H4 (cell line): ENCODE results near the gene NME9. TPM values are rescaled to one million over a fixed set of nuclear protein-coding genes. Genes with fewer than 3 reads are reported as not detected.
A peak's percentile ranks its signal among the peaks of the same experiment; 100 is the strongest.
"Not testable (repeated sequence)": the region's sequence is repeated elsewhere in the genome, so short reads cannot be mapped to it uniquely, and the experiment has no call there.

Source experiments
- DNase-seq: peaks from one replicate; pipeline ENCODE4 v3.0.0-alpha.2; 2015; ENCODE audit warnings: low spot score
- total RNA-seq: library from RNA; depleted of rRNA; stranded (reverse); fragments of >200 nt; shearing (Covaris generic); gene quantifications from 2 replicates; pipeline ENCODE4 v1.2.3, GENCODE V29; 2014; rRNA removed

Gene NME9, protein sequence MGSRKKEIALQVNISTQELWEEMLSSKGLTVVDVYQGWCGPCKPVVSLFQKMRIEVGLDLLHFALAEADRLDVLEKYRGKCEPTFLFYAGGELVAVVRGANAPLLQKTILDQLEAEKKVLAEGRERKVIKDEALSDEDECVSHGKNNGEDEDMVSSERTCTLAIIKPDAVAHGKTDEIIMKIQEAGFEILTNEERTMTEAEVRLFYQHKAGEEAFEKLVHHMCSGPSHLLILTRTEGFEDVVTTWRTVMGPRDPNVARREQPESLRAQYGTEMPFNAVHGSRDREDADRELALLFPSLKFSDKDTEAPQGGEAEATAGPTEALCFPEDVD
- not detected in 2 replicates for total RNA-seq

DNA sequence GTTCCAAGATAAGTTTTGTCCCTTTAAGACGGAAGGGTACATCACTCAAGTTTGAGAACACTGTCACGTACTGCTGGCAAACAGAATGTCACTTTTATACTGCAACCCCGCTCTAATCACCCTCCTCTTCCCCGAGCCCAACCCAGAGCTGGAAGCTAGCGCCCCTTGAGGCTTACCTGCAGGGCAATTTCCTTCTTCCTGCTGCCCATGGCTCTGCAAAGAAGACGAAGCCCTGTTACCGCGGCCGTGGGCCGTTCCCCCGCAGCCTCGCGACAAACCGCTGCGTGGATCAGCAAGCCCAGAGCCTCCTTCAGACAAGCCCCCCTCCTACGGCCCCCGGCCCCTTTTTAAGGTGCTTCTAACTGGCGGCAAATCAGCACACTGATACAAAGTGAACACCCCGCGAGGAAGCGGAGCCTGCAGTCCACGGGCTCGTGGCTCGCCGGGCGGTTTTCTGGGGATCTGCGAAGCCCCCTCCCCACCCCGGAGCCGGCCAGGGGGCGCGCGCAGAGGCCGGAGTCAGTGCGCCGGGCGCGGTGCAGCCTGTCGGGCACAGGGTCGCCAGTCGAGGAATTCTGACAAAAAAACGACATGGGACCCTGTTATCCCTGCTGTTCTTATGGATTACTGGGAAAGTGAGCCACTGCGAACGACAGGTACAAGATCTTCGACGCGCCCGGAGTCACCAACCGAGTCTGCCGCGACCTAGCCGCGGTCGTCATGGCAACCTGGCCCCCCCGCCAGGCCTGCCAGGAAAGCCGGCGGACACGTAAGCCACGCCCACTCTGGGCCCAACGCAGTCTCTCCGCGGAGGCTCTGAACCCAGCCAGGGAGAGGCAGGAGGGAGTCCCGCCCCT, at the start of gene NME9:
Gene NME9 (minus strand): TSS at position 725 of the 857 bp plus-strand sequence. CDS start 516 bp downstream, at position 209.
- peak; percentile 91 for DNase-seq

DNA sequence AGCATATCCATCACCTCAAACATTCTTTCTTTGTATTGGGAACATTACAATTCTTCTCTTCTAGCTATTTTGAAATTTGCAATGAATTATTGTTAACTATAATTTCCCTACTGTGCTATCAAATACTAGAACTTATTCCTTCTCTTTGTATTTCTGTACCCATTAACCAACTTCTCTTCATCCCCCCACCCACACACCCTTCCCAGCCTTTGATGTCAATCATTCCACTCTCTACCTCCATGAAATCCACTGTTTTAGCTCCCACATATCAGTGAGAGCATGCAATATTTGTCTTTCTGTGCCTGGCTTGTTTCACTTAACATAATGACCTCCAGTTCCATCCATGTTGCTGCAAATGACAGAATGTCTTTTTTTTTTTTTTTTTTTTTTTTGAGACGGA, 49.3 kb upstream of the NME9 start:
- DNase-seq: no peak

DNA sequence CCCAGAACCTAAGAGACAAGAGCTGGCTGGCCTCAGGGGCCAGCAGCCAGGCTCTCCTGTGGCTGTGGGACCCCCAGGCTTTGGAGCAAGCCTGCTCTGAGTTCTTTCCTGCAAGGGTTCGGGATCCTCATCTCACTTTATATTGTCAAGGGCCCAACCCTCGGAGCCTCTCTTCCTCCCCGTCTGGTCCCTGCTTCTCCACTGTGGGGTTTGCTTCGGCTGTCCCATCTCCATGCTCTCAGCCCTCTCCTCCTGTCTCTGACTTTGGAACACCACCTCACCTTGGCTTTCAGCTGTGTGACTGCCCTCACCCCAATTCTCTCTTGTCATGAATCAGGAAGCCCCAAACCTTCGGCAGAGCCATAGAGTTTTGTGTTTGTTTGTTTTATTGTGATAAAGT, 48.7 kb upstream of the NME9 start:
- no peak for DNase-seq

DNA sequence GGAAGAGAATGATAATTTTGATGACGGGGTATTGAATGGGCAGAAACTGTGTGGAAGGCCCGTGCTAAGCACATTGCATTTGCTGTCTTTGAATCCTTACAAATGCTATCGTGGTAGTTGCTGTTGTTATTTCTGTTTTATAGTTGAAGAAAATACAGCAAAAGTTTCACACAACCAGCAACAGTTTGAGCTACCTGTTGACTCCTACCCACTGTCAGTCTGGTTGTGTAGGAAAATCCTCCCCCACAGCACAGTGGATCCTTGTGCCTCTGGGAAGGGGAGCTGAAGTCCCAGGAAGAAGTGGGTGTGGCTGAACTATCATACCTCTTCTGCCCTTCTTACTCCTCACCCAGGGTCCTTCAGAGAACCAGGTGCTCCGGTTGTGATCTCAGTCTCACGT, 48.2 kb upstream of the NME9 start:
- no peak for DNase-seq

DNA sequence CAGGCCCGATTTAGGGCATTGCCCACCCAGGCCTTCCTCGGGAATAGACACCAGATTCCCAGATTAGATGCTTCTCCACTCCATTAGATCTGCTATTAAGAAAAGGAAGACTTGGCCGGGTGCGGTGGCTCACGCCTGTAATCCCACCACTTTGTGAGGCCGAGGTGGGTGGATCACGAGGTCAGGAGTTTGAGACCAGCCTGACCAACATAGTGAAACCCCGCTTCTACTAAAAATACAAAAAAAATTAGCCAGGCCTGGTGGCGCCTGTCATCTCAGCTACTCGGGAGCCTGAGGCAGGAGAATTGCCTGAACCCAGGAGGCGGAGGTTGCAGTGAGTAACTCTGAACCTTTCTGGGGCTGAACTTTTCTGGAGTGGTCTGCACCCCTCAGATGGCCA, 47.6 kb upstream of the NME9 start:
- not testable (repeated sequence) for DNase-seq

DNA sequence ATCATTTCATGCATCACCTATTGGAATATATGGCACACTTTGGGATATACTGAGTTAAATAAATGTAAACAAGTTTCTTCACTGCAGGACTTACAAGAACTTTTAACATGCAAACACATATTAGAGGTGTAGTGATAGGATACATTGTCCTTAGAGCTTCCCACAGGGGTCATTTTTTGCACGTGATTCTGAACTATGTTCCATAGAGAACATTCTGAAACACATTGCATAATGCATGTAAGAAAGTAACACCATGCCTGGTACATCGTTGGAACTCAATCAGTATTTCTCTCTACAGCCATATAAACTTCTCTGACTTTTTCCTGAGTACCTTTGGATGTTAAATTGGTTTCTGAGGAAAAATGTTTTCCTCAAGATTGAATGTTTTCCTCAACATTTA, 47.0 kb upstream of the NME9 start:
- DNase-seq: no peak

DNA sequence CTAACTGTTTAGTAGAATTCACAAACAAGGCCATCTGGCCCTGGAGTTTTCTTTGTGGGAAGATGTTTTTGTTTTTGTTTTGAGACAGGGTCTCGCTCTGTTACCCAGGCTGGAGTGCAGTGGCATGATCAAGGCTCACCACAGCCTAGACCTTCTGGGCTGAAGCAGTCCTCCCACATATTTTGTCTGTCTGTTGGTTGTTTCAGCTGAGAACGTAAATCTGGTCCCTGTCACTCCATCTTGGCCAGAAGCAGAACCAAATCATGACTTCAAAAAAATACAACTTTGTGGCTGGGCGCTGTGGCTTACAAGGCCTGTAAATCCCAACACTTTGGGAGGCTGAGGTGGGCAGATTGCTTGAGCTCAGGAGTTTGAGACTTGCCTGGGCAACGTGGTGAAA, 45.8 kb upstream of the NME9 start:
- no peak for DNase-seq

DNA sequence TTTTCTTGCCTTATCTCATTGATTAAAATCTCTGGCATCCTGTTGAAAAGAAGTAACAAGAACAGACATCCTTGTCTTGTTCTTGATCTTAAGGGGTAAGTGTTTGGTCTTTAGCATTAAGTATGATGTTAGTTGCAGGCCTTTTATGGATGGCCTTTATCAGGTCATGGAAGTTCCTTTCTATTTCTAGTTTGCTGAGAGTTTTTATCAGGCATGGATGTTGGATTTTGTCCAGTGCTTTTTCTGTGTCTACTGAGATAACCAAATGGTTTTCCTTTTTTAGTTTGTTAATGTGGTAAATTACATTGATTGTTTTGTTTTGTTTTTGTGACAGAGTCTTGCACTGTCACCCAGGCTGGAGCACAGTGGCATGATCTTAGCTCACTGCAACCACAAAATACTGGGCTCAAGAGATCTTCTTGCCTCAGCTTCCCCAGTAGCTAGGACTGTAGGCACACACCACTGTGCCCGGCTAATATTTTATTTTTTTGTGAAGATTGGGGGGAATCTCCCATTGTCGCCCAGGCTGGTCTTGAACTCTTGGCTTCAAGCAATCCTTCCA, 45.0 kb upstream of the NME9 start:
- no peak for DNase-seq

DNA sequence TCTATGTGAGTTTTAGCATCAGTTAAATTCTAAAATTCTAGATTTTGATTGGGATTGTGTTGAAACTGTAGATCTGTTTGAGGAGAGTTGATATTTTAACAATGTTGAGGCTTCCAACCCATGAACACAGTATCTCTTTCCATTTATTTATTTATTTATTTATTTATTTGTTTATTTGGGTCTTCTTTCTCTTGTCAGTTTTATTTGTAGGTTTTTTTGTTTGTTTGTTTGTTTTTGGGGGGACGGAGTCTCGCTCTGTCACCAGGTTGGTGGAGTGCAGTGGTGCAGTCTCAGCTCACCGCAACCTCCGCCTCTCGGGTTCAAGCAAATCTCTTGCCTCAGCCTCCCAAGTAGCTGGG, 44.1 kb upstream of the NME9 start:
- DNase-seq: no peak

DNA sequence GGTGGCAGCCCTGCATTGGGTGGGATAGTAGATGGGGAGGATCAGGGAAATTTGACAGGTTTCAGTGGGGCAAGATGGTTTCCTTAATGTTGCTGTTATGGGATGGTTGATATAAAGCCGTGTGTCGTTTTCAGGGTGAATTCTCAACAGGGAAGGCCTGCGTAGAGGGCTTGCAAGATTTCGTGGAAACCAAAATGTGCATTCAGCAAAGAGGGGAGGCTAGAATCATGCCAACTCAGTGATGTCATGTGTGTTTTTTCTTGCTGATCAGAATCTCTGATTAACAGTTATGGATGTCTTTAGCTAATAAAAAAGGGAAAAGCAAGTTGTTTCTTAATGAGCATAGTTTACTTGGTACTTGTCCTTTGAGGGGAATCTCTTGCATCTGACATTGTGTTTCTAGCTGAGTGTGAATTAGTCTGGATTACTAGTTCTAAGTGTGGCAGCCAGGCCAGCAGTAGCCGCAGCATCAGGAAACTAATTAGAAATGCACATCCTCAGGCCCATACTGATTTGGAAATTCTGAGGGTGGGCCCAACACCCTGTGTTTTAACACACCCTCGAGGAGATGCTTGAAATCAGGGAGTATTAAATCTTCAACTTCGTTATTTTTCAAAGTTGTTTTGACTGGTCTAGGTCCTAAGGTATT, 43.6 kb upstream of the NME9 start:
- no peak for DNase-seq

DNA sequence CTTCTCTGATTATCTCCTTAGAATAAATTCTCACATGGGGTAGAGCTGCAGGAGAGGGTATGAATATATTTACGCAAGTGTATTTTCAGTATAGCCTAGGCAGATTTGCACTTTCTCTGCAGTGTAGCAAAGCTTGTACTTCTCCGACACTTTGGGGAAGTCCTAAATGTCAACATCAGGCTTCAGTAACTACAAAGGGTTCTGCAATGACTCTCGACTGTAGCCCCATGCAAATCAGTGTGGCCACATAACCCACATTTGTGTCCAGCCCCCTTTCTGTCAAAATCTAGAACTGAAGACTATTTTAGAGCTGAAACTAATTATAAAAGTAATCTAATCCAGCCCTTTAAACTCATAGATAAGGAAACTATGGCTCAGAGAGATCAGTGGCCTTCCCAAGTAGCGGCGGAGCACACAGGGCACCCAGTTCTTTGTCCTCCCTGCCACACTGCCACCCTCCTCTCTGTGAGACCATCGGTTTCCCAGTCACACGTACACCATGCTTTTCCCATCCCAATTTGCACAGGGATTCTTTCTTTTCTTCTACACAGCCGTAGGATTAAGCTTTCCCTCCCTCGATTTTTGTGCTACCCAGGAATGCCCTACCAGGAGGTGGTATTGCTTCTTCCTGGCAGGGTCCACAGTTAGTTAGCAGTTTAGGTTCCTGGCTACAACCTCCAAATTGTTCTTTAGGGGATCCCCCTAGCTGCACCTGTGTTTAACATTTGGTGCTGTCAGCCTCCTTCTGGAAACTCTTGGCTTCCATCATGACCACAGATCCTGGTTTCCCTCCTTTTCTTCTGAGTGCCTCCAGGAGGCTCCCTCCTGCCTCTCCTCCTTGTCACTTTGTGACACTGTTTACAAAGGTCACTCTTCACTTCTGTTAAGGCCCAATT, 41.7 kb upstream of the NME9 start:
- no peak for DNase-seq

DNA sequence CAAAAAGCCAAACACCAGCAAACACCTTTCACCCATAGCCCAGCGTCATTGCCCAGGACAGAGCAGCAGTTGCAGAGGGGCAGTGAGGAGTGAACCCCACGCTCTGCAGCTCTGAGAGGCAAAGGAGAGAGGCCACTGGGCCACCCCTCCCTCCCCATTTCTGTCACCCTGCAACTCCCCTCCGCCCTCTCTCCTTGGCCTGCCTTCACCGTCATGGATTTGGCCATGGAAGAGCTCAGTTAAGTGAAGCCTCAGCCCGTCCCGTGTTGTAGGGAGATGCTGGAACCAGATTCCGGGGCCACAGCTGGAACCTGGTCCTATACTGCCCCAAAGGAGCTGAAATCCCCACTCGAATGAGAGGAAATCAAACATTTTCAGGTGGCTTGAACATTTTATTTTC, 40.7 kb upstream of the NME9 start:
- DNase-seq: no peak

DNA sequence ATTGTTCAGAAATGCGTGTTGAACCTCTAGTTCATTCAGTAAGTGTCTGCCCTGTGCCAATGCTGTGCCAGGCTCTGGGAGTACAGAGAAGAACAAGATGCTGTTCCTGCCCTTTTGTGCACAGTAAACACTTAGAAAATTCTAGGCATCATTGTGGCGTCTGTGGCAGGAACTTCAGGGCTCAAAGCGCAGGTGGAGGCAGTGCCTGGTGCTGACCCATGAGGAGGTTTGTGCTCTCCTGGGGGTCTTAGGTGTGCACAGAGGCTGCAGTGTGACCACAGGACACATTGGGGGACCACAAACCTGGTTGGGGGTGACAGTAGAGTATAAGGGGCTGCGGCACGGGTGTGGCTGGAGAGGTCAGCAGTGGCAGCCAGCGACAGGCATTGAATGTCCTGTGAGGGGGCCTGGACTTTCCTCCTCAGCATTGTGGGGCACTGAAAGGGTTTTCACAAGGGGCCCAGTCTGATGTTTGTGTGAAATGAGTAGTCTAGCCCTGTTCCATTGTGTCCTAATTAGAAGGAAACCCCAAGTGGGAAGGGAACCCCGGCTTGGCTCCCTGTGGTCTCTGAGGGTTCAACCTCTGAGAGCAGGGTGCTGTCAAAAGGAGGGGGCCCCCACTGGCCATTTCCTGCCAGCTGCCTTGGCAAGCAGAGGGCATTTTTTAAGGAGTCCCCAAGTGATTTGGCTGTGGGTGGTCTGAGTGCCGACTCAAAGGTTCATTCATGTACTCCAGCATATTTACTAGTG, 39.7 kb upstream of the NME9 start:
- DNase-seq: no peak

DNA sequence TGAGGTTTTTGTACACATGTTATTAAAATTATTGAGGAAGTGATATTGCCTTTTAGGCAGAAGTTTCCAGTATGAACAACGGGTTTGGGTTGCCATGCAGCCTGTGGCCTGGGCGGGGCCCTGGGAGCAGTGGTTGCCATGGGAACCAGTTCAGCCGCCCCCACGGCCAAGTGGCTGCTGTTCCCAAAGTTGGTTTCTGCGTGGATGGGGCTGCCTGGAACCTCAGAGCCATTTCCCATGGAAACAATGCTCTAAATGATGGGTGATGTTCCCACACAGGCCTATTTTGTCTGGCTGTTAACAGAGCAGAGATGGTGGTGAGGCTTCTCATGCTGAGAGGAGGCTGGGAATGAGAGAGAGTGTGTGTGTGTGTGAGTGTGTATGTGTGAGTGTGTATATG, 38.3 kb upstream of the NME9 start:
- DNase-seq: no peak

DNA sequence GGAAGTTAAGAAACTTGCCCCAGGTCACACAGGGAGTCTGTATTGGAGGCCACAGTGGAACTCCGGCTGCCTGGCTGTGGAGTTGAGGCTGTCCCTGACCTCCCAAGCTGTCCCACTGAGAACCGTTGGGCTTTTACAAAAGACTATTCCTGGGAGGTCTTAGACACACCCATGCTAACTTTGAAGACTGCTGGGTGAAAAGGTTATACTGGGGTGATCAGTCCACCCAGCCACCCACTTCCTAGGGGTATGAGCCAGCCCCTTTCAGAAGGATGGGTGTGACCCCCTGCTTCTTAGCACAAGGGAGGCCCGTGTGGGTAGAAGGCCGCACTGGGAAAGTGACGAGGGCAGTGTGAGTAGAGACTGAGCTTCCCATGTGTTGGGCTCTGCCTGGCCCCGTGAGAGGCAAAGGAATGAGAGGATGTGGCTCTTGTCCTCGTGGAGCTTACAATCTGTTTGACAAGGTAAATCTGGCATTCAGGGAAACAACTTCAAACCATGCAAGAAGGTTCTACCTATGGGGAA, 37.7 kb upstream of the NME9 start:
- DNase-seq: no peak

DNA sequence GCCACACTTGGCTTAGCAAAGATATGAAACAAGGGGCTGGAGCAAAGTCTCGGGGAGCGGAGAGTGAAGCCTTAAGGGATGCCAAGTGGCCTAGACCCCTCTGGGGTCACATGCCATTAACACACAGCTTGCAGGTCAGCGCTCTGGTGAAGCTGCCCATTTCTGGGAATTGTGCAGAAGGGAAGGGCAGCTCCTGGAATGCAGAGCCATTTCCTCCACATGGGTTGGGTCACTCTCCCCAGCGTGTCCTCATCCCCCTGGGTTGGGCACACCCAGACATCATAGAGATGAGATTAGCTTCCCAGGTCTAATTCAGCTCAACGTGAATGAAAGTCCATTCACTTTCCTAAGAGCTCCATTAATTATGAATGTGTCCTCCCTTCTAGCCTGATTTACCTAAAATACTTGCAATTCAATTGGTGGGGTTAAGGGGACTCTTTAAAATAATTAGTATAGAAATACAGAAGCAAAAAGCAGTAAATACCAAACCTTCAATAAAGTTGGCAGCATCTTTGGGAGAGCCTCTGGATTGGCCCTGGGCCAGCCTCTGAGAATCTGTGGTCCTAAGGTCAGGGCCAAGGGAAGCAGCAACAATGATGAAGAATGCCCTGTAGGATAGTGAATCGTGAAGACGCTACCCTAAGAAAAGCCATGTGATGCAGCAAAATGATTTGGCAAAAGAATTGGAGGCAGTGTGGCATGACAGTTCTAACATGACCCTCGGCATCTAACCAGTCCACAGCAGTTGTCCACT, 36.5 kb upstream of the NME9 start:
- no peak for DNase-seq

DNA sequence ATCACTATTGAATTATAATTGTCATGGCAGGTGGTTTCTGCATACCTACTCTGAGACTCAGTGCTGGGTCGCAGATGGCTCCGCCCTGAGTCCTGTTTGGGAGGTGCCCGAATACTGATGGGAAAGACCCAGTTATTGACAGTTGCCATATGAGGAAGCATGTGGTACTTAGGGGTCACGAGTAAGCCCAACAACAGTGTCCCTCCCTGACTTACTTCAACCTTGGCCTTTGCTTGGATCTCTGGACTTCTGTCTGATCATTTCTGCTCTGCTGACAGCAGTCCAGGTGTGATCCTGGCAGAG, 35.6 kb upstream of the NME9 start:
- no peak for DNase-seq

DNA sequence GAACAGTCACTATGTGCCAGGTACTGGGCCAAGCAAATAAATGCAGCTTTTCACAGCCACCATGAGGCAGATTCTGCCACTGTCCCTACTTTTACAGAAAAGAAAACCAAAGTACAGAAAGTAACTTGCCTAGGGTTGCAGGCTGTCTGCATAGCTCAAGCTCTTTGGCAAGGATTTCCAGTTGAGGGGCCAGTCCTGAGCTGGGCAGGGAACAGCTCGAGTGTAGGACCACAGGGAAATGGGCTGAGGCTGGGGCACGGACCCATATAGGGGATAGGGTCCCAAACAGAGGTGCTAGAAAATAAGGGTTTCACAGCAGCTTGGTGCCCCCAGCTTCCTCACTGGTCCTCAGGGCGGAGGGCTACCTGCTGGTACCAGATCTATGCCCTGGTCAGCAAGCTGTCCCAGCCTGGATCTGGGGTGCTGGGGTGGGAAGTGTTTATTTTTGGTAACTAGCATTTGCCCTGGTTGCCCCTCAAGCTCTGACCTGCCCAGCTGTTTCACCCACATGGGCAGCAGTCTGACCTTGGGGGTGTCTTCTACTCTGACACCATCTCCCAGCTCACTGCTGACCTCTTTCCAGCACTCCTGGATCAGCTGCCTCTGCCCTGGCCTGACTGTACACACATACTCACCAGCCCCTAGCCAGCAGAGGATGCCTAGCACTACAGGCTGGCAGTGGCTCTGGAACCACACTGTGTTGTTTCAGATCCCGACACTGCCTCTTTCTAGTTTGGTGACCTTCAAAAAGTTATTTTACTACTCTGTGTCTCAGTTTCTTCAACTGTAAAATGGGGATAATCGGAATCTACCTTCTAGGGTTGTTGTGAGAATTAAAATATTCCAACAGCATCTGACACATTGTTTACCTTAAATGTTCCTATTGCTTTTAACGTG, 35.0 kb upstream of the NME9 start:
- DNase-seq: no peak

DNA sequence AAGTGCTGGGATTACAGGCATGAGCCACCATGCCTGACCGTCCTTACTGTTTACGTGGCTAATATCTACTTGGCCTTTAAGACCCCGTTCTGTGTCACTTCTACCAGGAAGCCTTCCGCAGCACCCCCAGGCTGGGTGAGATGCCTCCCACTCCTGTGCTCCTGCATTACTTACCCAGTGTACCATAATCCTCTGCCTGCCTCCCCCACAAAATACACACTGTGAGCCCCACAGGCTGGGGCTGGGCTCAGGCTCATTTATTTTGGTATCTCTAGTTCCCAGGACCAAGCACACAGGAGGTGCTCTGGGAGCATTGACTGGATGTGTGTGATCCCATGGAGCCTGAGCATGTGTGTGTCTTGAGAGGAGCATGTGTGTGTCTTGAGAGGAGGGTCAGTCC, 33.7 kb upstream of the NME9 start:
- DNase-seq: no peak
